ENCODE data around the gene PCLO.

PCLO gene, protein sequence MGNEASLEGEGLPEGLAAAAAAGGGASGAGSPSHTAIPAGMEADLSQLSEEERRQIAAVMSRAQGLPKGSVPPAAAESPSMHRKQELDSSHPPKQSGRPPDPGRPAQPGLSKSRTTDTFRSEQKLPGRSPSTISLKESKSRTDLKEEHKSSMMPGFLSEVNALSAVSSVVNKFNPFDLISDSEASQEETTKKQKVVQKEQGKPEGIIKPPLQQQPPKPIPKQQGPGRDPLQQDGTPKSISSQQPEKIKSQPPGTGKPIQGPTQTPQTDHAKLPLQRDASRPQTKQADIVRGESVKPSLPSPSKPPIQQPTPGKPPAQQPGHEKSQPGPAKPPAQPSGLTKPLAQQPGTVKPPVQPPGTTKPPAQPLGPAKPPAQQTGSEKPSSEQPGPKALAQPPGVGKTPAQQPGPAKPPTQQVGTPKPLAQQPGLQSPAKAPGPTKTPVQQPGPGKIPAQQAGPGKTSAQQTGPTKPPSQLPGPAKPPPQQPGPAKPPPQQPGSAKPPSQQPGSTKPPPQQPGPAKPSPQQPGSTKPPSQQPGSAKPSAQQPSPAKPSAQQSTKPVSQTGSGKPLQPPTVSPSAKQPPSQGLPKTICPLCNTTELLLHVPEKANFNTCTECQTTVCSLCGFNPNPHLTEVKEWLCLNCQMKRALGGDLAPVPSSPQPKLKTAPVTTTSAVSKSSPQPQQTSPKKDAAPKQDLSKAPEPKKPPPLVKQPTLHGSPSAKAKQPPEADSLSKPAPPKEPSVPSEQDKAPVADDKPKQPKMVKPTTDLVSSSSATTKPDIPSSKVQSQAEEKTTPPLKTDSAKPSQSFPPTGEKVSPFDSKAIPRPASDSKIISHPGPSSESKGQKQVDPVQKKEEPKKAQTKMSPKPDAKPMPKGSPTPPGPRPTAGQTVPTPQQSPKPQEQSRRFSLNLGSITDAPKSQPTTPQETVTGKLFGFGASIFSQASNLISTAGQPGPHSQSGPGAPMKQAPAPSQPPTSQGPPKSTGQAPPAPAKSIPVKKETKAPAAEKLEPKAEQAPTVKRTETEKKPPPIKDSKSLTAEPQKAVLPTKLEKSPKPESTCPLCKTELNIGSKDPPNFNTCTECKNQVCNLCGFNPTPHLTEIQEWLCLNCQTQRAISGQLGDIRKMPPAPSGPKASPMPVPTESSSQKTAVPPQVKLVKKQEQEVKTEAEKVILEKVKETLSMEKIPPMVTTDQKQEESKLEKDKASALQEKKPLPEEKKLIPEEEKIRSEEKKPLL (N-terminal part only)

DNA sequence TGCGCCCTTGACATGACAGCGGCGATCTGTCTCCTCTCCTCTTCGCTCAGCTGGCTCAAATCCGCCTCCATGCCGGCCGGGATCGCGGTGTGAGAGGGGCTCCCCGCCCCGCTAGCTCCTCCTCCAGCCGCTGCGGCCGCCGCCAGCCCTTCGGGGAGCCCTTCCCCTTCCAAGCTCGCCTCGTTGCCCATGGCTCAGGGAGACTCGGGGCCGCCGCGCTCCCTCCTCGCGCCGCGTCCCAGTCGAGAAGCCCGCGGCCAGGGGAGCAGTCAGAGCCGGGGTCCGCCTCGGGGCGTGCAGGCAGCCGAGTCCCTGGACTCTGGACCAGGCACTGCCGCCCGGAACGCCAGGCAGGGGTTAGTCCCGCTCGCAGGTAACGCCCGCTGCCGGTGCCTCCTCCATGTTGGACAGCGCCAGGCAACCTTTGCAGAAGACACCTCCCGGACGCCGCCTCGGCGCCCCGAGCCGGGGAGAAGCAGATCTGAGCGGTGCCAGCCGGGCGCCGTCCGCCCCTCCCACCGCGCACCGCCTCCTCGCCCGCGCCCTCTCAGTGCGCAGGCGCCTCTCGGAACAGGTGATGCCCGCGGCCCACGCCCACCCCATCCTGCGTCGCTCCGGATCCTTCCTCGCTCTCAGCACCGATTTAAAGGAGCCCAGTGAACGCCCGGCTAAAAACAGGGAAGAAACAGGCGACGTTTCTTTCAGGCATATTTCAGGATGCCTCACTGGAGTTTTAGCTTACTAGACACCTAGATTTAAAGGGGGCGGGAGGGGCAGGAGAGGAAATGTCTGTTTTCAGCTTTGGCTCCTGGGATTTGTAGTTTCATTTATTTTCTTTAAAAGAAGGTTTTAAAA lies at the start of gene PCLO:
Gene PCLO, minus strand, starts transcription at position 483 of the 855 bp plus-strand sequence. Its CDS starts 292 bp downstream, at position 191.
- peak; percentile 73 for DNase-seq

DNA sequence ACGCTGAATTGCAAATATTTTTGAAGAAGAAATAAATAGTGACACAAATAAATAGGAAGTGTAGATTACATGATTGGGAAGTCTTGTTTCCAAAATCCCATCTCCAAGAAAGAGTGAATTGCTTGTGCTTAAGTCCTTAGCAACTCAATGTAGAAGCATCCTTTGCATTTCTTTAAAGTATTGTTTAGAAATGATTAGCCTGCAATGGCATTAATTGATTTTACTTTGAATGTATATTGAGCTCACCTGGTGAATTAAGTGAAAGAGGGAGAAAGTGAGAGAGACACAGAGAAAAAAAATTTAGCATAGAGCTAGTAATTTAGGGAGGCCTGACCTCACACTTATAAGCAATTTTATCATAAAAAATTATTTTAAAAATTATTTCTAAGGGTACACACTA lies 49.0 kb upstream of the PCLO start:
- DNase-seq: no peak

DNA sequence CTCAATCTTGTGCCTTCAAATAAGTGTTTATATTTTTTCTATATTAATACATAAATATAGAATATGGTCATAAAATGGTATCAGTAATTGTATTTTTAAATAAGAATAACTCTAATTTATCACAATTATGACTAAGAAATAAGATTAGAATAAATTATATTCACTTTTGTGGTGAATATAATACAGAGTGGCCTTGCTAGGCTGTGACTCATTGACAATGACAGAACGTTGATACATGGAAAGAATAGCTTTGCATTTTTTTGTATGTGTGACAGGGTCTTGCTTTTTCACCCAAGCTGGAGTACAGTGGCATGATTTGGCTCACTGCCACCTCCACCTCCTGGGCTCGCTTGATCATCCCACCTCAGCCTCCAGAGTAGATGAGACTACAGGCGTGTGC lies 47.8 kb upstream of the PCLO start:
- no peak for DNase-seq

DNA sequence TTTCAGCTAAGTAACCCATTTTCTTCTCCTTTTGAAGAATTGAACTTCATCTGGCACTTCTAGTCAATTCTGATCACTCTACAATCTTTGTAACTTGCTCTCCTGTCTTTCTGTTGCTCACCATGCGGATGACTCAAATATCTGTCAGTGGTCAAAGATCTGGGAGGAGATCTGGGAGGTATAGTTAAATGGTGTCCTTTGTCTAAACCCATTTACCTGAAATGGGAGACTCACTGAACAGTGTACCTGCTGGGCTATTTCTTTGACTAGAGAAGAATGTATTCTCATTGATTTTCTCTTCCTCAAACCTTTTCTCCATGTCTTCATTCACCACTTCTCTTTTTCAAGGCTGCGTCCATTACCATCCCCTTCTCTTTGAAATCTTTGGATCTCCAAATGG lies 42.0 kb upstream of the PCLO start:
- no peak for DNase-seq

DNA sequence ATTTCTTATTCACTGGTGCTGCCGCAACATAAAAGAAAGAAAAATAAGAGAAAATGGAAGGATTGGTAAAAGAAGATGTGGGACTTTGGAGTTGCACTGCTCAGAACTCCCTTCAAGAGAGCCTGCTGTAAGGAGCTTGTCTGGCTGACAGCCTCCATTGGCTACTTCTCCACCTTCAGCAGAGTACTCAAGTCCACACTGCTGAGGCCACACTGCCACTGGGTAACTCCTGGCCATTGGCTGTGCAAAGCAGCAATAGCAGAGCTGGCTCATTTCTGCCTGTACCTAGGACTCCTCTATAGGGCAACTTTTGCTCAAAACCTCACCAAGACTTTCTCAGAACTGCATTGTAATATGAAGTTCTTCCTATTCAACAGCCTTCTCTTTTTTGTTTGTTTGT lies 38.7 kb upstream of the PCLO start:
- DNase-seq: no peak

DNA sequence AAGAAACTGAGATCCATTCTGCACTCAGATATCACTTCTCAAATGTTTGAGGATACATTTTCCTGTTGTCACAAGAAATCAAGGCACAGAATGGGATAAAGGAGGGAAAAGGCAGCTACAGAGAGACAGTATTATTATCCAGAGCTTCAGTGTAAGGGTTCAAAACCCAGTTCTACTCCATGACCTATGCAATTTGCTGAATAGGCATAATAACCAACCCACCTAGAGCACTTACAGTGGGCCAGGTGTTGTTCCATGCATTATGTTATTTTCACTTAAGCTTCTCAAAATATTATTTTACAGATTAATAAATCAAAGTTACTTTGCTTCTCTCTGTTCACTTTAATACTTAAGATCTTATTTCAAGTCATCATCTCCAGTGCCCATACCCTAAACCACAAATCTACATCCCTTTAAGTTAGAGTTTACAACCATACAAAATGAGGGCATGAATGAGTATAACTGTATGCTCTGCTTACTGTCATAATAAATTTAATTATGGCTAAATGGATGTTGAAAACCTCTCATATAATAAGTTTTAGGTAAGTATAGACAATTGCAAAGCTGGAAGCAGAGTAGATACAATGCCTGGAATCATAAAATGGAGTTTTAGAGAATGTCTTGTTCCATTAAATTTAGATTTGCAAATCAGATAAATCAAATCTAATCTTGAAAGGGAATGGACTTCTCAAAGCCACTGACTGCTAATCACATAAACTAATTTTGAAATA lies 28.1 kb upstream of the PCLO start:
- DNase-seq: no peak

DNA sequence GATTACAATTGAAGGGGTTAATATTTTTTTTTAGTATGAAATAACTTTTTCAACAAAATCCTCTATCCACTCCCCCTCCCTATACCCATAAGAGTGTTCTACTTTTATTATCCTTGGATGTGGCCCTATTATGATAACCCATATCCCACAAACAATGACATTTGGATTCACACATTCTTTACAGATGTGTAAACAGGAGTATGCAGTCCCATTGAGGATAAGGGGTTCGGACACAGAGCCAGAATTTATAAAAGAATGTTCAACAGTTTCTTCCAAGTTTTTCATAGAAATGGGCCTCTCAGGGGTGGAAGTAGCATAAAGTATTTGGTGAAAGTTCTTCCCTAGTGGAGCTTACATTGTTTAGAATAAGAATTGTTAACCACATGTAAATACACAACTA lies 16.1 kb upstream of the PCLO start:
- DNase-seq: no peak

DNA sequence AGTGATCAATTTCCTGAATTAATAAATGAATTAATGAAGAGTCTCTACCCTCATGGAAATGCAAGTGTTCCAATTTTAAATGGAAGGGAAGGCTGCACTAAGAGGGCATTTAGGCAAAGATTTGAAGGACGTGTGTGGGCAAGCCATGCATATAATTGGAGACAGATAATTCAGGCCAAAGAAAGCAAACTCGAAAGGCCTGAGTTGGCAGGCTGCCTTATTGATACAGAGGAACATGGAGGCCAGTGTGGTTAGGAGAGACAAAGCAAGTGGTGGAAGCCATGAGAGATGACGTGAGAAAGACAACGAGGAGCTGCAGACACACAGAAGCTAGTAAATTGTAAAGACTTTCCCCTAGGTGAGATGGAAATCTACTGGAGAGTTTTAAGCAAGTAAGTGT lies 15.4 kb upstream of the PCLO start:
- no peak for DNase-seq

DNA sequence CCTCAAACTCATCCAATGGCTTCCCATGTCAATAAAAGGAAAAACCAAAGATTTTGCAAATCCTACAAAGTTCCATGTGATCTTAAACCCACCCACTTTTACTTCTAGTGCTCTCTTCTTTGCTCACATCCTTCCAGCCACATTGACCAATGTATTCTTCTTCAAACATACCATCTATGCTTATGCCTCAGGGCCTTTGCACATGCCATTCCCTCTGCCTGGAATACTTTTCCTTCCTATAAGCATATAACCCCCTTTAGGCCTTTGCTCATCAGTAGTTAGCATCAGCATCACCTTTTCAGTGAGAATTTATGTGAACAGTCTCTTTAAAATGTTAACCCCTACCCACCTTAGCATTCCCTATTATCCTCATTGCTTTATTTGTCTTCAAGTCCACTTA lies 11.0 kb upstream of the PCLO start:
- DNase-seq: no peak

DNA sequence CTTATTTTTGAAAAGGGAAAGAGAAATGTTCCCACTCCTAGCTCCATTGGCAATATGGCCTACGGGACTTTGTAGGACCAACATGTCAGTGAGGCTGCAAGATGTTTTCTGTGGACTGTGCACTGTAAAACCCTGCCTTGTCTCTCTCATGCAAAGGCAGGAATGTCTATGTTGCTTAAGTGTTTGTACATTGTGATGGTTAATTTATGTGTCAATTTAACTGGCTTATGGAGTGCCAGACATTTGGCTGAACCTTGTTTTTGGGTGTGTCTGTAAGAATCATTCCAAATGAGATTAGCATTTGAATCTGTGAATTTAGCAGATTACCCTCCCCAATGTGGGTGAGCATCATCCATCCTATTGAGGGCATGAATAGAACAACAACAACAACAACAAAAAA lies 4.1 kb upstream of the PCLO start:
- DNase-seq: no peak

DNA sequence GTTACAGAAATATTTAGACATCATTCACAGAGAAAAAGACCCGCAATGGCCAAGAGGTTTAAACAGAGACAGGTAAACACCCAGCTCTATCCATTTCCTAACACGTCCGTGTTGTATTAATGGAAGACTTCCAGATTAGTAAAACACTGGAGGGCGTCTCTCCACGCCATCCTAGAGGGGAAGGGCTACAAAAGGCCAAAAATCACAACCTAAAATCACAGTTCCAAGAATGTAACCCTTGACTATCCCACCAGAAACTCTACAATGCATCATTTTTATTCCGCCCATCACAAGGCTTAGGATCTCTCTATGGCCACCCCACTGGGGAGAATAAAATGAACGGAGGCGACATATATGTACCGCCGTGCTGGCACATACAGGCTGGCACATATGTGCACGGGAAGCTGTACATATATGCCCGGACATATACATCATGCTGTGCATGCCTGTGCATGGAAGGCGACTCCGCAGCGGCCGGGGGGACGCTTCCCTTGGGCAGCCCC lies 734 bp downstream of the PCLO start:
- DNase-seq: no peak

DNA sequence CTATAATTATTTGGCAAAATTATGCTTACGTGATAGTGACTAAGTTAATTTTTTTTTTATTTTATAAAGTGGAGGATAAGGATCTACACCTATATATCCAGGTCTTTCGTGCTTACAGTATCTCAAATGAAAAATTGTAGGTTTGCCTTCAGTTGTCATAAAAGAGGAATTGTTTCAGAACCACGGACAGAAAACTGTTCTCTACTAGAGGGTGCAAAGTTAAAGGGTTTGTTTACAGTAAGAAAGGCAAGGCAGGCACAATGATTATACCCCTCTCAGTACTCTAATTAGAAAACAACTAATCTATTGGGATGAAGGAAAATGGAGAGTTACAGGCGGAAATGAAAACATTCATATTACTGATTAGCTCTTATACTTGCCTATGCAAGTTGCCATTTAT lies 1.5 kb downstream of the PCLO start:
- no peak for DNase-seq

DNA sequence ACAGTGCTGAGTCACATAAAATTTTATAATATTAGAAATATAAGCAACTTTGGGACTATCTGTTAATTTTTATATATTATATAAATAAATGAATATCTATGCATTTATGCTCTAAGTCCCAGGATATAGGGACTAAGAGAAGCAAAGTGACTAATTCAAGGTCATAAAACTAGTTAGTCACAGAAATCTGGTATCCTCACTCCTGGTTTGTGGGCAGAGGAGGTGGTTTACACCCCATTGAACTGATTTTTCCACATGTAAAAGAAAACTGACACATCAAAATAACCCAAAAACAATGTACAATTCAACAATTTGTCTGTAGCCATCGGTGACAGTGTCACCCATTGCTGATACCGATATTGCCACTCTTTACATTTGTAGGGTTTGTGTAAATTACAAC lies 3.0 kb downstream of the PCLO start:
- DNase-seq: no peak

DNA sequence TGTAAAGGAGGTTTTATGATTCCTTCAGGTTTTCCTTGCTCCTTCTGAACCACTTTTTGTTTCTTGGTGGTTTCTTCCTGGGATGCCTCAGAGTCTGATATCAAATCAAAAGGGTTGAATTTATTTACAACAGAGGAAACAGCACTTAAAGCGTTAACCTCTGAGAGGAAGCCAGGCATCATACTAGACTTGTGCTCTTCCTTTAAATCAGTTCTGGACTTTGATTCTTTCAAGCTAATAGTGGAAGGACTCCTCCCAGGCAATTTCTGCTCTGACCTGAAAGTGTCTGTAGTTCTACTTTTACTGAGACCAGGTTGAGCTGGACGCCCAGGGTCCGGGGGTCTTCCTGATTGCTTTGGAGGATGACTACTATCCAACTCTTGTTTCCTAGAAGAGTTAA lies 6.7 kb downstream of the PCLO start:
- no peak for DNase-seq

DNA sequence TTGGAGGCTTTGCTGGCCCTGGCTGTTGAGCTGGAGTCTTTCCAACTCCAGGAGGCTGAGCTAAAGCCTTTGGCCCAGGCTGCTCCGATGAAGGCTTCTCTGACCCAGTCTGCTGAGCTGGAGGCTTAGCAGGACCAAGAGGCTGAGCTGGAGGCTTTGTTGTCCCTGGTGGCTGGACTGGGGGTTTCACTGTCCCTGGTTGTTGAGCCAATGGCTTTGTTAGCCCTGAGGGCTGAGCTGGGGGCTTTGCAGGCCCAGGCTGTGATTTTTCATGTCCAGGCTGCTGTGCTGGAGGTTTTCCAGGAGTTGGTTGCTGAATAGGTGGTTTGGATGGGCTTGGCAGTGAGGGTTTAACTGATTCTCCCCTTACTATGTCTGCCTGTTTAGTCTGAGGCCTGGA lies 7.3 kb downstream of the PCLO start:
- DNase-seq: no peak

DNA sequence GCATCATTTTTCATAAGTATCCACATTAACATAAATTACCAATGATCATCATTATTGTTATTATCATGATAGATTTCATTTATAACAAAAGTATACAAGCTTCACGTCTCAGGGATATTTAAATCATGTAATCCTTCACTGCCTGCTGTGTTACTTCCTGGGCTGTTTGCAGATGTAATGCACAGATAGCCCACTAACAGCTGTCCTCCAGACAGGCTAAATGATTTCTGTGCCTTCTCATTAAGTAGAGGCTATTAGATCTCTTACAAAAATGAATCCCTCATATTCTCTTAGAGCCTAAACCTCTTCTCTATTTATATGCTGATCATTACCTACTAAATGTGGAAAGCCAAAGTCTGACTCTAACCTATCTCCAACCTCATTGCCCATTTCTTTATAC lies 9.3 kb downstream of the PCLO start:
- no peak for DNase-seq

DNA sequence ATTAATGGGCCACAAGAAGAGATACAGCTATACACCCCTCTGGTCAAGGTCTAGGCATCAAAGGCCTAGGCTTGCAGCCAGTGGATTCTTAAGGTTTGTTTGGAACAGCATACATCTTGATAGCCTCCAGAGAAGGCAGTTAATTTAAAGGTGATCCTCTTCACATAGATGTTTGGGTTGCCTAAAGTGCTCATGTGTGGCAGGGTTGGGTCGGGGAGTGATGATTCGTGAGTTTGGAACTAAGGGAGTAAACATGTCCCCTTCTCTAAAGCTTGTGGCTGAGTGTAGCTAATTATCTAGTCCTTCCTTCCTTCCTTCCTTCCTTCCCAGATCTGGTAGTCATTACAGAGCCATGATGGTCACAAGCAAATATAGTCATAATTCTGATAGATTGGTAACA lies 12.4 kb downstream of the PCLO start:
- no peak for DNase-seq

DNA sequence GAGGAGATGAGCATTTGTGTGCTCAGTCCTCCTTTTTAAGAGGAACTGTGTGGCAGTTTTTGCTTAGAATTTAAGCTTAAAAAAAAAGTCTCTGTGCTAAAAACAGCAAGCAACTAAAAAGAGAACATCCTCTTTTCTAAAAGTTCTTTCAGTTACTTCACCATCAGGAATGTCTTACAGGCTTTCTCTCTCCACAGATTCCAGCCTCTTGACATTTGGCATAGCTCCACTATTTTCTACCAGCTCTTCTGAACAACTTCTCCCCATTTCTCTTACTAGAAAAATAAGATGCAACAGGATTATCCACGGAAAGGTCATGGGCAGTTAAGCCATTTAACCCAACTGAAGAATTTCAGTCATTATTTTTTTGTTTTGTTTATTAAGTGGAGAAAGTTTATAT lies 13.2 kb downstream of the PCLO start:
- DNase-seq: no peak

DNA sequence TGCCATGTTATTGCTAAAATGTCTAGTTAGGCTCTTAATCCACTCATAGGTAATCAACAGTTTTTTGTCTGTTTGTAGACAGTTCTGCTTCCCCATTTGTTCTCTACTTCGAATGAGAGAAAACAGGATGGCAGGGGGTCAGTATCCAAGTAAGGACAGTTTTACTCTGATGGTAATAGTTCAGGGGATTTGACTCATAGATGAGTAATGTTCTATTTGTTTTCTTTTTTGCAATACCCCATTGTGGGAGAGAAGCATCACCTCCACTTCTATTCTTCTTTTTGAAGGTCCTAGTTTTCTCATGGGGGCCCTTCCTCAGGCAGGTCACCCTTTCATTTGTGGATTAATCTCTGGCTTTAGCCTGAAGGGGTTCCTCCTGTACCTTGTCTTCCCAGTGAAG lies 13.9 kb downstream of the PCLO start:
- DNase-seq: no peak

DNA sequence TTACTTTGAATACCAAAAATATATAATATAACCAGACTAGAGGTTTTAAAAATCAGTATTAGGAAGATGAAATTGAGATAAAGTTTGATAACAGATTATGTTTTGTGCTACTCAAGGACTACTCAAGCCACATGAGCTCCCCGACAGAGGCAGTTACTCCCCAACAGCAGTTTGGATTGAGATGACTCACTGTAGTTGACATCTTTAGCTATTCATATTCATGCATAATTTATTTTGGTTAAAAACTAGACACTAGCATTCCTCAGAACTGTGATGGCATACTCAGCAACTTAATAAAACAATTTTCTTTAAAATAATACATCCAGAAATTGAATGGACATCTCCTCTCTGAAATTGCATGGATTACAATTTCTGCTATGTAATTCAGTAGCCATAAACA lies 19.6 kb downstream of the PCLO start:
- no peak for DNase-seq

DNA sequence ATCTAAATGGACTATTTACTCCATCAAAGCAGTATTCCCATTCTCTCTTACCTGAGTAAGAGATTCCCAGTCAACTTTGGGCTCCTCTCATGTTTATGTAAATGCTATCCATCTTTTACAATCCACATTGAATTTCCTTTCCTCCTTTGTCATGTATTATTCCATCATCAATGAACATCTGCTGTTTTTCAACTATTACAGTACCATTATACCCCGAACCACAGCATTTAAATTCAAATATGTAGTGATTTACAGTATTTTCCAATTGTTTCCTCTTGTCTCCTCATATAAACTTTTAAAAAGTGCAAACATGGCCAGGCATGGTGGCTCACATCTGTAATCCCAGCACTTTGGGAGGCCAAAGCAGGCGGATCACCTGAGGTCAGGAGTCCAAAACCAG lies 20.3 kb downstream of the PCLO start:
- DNase-seq: no peak

DNA sequence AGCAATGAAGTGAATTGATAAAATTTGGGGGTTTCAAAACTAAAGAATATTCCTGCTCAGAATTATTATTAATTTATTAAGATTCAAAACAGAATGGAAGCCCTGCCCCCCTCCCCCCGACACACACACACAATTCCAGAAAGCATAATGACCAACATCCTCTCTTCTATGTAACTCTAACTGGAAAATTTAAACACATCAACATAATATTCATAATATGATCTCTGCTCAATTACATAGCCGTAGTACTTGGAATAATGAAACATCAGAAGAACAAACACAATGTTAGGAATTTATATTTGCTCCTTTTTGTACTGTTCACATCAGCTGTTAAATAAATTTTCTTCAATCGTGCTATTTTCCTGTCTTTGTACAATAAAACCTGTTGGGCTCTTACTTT lies 20.8 kb downstream of the PCLO start:
- no peak for DNase-seq

All from activated CD4-positive, alpha-beta T cell treated with anti-CD3 and anti-CD28 coated beads, Interleukin-2, Interleukin-6, amounts not matched to agents 100 ng/mL and 50 ng/mL, durations not matched to agents 16 hours and 8 hours (primary cell).